Ishikawa (cell line): ENCODE measurements around the gene SIK1.

Source experiments
- CEBPB ChIP-seq: IDR thresholded peaks from 2 replicates; pipeline ENCODE4 v1.6.1; 2012
- CREB1 ChIP-seq: IDR thresholded peaks from 2 replicates; pipeline ENCODE4 v1.6.1; 2012; ENCODE audit warnings: low read depth
- EGR1 ChIP-seq: IDR thresholded peaks from 2 replicates; pipeline ENCODE4 v1.6.1; 2012
- EP300 ChIP-seq: IDR thresholded peaks from 2 replicates; pipeline ENCODE4 v1.6.1; 2012; ENCODE audit warnings: borderline replicate concordance
- FOXM1 ChIP-seq: IDR thresholded peaks from 2 replicates; pipeline ENCODE4 v1.6.1; 2012; ENCODE audit warnings: low read depth, borderline replicate concordance
- NFIC ChIP-seq: IDR thresholded peaks from 2 replicates; pipeline ENCODE4 v1.6.1; 2012
- RAD21 ChIP-seq: IDR thresholded peaks from 2 replicates; pipeline ENCODE4 v1.6.1; 2012; ENCODE audit warnings: low read depth
- TAF1 ChIP-seq: IDR thresholded peaks from 2 replicates; pipeline ENCODE4 v1.6.1; 2012; ENCODE audit warnings: low read depth, mild to moderate bottlenecking
- TCF12 ChIP-seq: IDR thresholded peaks from 2 replicates; pipeline ENCODE4 v1.6.1; 2012; ENCODE audit warnings: low read depth
- TEAD4 ChIP-seq: IDR thresholded peaks from 2 replicates; pipeline ENCODE4 v1.6.1; 2012
- YY1 ChIP-seq: IDR thresholded peaks from 2 replicates; pipeline ENCODE4 v1.6.1; 2012; ENCODE audit warnings: low read depth
- ZBTB7A ChIP-seq: IDR thresholded peaks from 2 replicates; pipeline ENCODE4 v1.6.1; 2012; ENCODE audit warnings: low read depth
- TF ChIP-seq, protein P1 (sequence below): IDR thresholded peaks from 2 replicates; pipeline ENCODE4 v1.6.1; 2012
- TF ChIP-seq, protein P2 (sequence below): IDR thresholded peaks from 2 replicates; pipeline ENCODE4 v1.6.1; 2012; ENCODE audit warnings: low read depth, mild to moderate bottlenecking
- TF ChIP-seq, protein P3 (sequence below): IDR thresholded peaks from 2 replicates; pipeline ENCODE4 v1.6.1; 2012

The SIK1 gene

DNA sequence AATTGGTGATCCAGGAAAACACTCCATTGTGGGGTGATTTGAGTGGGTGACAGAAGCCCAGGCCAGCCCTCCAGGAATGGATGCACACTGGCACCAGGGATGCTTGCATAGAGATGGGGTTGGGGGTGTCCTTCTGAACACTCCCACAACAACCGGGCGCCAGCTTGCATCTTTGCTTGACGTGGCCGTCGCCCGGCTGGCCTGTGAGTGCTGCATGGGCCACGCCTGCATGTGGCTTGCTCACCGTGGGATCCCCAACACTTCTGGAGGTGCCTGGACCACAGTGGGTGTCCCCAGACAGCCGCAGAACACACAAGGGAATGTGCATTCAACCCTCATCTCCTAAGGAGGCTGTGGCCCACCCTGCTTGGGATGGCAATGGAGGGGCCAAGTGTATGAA is 55.1 kb downstream of the SIK1 start:
- TF ChIP-seq YY1 (no peak), EGR1 (no peak), RAD21 (no peak), TAF1 (no peak), TCF12 (no peak), ZBTB7A (no peak), FOXM1 (no peak), CEBPB (no peak), NFIC (no peak), TEAD4 (no peak), CREB1 (no peak)
- TF ChIP-seq, protein P1, sequence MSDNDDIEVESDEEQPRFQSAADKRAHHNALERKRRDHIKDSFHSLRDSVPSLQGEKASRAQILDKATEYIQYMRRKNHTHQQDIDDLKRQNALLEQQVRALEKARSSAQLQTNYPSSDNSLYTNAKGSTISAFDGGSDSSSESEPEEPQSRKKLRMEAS, result no peak
- TF ChIP-seq, protein P2, sequence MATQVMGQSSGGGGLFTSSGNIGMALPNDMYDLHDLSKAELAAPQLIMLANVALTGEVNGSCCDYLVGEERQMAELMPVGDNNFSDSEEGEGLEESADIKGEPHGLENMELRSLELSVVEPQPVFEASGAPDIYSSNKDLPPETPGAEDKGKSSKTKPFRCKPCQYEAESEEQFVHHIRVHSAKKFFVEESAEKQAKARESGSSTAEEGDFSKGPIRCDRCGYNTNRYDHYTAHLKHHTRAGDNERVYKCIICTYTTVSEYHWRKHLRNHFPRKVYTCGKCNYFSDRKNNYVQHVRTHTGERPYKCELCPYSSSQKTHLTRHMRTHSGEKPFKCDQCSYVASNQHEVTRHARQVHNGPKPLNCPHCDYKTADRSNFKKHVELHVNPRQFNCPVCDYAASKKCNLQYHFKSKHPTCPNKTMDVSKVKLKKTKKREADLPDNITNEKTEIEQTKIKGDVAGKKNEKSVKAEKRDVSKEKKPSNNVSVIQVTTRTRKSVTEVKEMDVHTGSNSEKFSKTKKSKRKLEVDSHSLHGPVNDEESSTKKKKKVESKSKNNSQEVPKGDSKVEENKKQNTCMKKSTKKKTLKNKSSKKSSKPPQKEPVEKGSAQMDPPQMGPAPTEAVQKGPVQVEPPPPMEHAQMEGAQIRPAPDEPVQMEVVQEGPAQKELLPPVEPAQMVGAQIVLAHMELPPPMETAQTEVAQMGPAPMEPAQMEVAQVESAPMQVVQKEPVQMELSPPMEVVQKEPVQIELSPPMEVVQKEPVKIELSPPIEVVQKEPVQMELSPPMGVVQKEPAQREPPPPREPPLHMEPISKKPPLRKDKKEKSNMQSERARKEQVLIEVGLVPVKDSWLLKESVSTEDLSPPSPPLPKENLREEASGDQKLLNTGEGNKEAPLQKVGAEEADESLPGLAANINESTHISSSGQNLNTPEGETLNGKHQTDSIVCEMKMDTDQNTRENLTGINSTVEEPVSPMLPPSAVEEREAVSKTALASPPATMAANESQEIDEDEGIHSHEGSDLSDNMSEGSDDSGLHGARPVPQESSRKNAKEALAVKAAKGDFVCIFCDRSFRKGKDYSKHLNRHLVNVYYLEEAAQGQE, result no peak

DNA sequence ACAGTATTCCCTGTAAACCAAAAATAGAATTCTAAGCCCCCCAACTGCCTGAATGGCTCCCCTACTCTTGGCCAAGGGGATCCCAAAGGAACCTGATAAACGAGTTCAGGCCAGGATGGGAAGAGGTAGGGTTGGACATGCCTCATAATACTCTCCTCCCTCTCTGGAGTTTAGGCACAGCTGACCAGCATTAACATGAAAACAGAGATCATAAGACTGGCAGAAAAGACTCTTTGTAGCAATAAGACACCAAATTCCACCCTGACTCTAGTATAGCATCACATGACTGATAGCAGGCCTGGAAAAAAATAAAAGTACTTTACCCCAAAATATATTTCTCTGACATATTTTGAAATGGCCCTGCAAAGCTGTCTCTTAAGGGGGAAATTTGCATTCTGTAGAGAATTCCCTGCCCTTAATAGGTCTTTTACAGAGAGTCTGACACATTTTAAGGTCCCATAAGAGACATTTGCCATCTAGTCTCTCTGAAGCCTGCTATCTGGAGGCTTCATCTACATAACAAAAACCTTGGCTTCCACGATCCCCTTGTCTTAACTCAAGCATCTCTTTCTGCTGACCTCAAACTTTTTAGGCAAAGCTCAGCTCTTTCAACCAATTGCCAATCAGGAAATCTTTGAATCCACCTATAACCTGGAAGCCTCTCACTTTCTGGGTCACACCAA is 55.9 kb downstream of the SIK1 start:
- no peak for TF ChIP-seq TCF12
- TF ChIP-seq, protein P2, result no peak
- no peak for TF ChIP-seq EP300
- TF ChIP-seq, protein P3, sequence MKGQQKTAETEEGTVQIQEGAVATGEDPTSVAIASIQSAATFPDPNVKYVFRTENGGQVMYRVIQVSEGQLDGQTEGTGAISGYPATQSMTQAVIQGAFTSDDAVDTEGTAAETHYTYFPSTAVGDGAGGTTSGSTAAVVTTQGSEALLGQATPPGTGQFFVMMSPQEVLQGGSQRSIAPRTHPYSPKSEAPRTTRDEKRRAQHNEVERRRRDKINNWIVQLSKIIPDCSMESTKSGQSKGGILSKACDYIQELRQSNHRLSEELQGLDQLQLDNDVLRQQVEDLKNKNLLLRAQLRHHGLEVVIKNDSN, result no peak
- TF ChIP-seq, protein P1, result no peak
- no peak for TF ChIP-seq CEBPB
- TF ChIP-seq TEAD4, result no peak
- no peak for TF ChIP-seq ZBTB7A
- no peak for TF ChIP-seq FOXM1
- TF ChIP-seq CREB1, result no peak
- no peak for TF ChIP-seq EGR1
- TF ChIP-seq RAD21, result no peak
- no peak for TF ChIP-seq YY1
- TF ChIP-seq TAF1, result no peak
- TF ChIP-seq NFIC, result no peak

DNA sequence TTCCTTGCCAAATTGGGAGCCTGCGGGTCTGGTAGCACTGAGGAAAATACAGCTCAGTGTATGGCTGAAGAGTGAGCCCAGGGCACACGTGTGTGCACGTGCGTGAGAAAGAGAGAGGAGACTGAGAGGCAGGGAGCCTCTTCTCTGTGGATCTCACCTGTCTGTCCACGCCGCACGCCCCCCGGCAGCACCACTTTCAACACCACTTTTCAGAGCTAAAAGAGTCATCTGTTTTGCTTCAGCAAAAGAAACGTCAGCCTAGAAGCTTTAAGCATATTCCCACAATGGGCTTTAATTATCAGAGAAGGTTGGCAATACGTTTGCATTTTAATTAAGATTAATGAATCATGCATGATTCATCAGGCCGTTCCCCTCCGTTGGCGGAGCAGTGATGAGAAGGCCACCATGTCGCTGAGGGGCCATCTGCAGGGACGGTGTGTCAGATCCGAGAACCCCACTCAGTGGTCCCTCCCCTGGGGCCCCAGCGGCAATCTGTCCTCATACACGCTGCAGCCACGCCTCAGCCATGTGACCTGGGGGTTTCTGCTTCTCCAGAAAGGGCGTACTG is 56.8 kb downstream of the SIK1 start:
- TF ChIP-seq TAF1, result no peak
- TF ChIP-seq CEBPB, result no peak

DNA sequence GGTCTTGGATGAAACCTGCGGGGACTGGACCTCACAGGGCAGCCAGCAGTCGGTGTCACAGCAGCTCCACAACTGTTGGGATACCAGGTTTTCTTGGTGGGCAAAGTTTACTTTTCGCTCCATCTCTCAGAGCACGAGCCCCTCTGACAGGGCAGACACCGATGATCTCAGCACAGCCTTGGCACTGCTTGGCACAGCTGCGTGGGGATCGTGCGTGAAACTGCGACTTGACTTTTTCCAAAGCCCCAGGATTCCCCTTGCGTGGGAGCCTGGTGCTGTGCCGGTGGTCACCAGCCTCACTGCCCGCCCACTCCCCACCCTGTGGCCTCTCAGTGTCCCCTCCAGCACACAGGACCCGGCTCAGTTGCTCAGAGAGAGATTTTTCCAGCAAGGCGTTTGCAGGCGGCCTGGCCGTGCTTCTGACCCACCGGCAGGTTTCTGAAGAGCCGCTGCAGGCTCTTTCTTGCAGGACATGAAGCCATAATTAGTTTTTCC is 57.3 kb downstream of the SIK1 start:
- no peak for TF ChIP-seq YY1
- no peak for TF ChIP-seq TCF12
- TF ChIP-seq, protein P3, result no peak
- no peak for TF ChIP-seq TEAD4
- TF ChIP-seq, protein P1, result no peak
- no peak for TF ChIP-seq RAD21
- TF ChIP-seq ZBTB7A, result no peak
- no peak for TF ChIP-seq EGR1
- TF ChIP-seq, protein P2, result no peak
- TF ChIP-seq CREB1, result no peak
- TF ChIP-seq NFIC, result no peak
- no peak for TF ChIP-seq EP300
- TF ChIP-seq CEBPB, result no peak
- no peak for TF ChIP-seq FOXM1
- TF ChIP-seq TAF1, result no peak
